IPS-NIHi7 (cell line): Measurements from ENCODE around the gene ABCC9.
"Not testable (repeated sequence)": the region's sequence is repeated elsewhere in the genome, so short reads cannot be mapped to it uniquely, and the experiment has no call there.

Experiments used
- DNase-seq: peaks from one replicate; pipeline ENCODE4 v3.0.0; 2012; ENCODE audit warnings: mixed read lengths; ENCODE audit errors: extremely low spot score

Gene ABCC9

GRCh38 chr12:21815306-21816062 is 125.7 kb downstream of the ABCC9 start:
- no peak for DNase-seq

- no peak for DNase-seq
Measured at GRCh38 chr12:21814814-21815213, 126.4 kb downstream of the ABCC9 start.

DNA sequence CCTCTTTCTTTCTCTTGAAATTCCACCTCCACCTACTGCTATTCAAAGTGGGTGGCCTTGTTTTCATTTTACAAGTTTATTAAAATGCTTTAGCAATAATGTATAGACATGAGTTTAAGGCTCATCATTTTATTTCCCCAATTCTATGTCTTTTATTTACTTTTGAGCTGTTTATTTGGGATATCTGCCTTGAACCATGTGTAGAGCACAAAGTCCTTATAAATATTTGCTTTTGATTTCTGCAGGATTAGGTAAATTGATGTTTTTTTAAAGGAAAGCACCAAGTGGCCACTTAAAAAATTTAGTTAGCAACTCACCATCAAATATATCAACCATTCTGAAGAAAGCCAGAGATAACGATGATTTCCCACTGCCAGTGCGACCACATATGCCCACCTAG is 126.9 kb downstream of the ABCC9 start:
- DNase-seq, result no peak

- DNase-seq, result no peak
Measured at GRCh38 chr12:21813751-21814150, 127.5 kb downstream of the ABCC9 start.

- no peak for DNase-seq
Measured at GRCh38 chr12:21813125-21813524, 128.1 kb downstream of the ABCC9 start.

DNA sequence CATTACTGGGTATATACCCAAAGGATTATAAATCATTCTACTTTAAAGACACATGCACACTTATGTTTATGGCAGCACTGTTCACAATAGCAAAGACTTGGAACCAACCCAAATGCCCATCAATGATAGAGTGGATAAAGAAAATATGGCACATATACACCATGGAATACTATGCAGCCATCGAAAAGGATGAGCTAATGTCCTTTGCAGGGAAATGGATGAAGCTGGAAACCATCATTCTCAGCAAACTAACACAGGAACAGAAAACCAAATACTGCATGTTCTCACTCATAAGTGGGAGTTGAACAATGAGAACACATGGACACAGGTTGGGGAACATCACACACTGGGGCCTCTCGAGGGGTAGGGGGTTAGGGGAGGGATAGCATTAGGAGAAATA is 128.9 kb downstream of the ABCC9 start:
- DNase-seq, result not testable (repeated sequence)

GRCh38 chr12:21809100-21809499 is 132.1 kb downstream of the ABCC9 start:
- no peak for DNase-seq

GRCh38 chr12:21806255-21806654 is 135.0 kb downstream of the ABCC9 start:
- DNase-seq, result no peak

DNA sequence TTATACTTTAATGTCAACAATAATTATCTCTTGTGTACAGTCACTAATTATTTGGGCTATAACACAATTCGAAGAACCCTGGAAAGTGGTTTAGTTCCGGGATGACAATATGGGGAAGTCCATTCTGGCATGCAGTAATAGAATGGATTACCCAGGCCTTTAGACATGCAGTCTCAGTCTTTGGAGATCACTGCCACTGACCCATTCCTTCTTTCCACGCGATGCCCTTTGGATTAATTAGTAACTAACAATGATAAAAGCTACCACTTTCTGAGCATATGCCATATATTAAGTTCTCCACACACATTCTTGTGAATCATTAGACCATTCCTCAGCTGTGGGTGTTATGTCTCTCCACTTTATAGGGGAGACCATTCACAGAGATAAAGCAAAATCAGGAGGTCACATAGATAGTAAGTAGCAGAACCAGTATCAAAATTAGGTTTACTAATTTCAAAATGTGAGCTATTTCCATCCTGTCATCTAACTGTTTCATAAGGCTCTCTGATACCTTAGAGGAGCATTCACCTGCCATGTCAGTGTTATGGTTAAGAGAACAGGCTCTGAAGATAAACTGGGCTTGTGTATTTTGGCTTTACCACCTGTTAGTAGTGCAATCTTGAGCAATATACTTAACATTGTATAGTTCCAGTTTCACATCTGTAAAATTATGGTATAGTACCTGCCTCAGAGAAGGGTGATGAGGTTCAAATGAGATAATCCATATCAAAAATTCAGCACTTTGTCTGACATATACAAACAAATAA is 139.5 kb downstream of the ABCC9 start:
- no peak for DNase-seq

DNA sequence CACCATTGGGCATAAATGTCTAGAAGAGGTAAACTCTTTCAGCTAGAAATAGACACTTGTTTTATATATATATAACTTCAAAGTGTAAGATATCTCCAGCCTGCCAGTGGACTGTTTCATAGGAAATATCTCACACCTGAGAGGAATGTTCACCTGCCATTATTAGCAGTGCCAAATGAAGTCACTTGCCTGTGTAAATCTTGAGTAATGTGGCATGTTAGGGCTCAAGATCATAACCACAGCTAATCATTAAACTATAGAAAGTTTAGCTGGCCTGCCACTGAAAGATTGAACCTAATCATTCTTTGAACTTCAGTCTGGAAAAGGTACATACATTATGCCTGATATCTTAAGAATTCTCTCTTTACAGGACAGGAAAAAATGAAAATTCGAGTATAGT is 141.2 kb downstream of the ABCC9 start:
- DNase-seq, result no peak

DNA sequence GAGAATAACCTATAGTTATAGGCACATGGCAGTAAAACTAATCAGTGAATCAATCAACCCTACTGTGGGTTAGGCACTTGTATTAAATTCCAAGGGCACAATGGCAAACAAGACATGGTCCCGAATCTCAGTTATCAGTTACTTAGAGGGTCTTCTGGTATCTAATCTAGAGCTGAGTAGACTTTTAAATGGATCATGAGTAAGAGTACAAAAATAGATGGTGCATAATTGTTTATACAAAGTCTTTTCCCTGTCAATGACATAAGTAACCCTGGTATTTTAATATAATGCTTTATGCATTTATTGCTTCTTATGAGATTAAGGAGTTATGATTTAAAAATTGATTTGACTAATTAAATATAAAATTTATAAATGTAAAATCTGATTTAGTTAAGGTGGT is 143.7 kb downstream of the ABCC9 start:
- DNase-seq, result no peak

DNA sequence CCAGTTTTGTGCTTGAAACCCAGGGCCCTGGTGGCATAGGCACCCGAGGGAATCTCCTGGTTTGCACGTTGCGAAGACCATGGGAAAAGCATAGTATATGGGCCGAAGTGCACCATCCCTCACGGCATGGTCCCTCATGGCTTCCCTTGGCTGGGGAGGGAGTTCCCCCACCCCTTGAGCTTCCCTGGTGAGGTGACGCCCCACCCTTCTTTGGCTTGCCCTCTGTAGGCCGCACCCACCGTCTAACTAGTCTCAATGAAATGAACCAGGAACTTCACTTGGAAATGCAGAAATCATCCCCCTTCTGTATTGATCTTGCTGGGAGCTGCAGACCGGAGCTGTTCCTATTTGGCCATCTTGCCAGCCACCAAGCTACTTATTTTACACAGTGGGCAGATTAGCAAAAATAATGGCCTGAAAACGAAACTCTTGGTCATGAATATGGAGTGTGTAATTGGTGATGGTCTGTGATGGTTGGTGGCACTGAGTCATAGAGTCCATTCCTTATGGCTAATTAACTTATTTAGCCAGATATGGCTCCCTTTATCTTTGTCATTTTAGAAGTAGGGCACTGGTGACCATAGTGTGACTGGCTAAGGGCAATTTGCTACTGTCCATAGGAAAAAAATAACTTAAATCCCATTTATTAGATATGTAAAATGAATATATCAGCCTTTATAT is 145.4 kb downstream of the ABCC9 start:
- DNase-seq, result no peak

- DNase-seq, result not testable (repeated sequence)
Measured at GRCh38 chr12:21794807-21795595, 146.2 kb downstream of the ABCC9 start.

- DNase-seq, result not testable (repeated sequence)
Measured at GRCh38 chr12:21789687-21790086, 151.5 kb downstream of the ABCC9 start.

- DNase-seq, result no peak
Measured at GRCh38 chr12:21788089-21788983, 152.9 kb downstream of the ABCC9 start.

DNA sequence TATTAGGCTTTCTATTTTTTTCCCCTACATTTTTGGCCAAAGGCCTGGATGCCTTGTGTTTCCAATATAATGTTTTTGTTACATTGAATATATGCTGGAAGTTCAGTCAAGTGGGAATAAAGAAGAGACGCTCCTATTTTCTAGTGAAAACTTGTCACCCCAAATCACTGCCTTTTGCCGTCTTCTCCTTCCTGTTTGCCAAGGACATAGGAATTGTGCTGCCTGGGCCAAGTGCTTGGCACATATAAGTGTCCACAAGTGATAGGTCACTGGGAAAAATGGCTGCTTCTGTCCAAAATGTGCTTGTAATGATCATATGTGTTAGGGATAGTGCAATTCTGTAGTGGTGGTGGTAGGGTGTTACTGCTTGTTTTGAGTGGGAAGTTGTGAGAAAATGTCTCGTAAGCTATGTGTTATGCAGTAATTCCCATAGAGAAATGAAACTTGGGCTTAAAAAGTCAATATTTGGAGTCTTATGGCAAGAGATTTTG is 155.1 kb downstream of the ABCC9 start:
- DNase-seq, result no peak

DNA sequence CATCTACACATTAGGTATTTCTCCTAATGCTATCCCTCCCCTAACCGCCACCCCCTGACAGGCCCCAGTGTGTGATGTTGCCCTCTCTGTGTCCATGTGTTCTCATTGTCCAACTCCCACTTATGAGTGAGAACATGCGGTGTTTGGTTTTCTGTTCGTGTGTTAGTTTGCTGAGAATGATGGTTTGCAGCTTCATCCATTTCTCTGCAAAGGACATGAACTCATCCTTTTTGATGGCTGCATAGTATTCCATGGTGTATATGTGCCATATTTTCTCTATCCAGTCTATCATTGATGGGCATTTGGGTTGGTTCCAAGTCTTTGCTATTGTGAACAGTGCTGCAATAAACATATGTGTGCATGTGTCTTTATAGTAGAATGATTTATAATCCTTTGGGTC is 158.5 kb downstream of the ABCC9 start:
- DNase-seq, result not testable (repeated sequence)

DNA sequence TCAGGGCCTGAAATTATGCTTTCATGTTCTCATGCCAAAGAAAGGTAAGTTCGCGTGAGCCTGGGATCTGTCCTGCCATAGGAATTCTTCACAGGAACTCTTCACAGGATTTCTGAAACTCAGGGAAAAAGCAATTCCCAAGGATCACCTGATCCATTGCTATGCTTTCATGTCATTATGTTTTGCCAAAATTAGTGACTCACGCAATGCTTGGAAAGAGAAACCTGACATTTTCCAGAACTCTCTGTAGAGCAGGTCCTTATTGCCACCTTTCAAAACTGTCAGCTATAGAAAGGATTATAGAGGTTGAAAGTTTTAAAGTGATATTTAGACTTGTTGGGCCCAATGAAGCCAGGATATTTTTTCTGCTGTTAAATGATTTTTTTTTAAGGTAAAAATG is 160.4 kb downstream of the ABCC9 start:
- DNase-seq, result no peak

DNA sequence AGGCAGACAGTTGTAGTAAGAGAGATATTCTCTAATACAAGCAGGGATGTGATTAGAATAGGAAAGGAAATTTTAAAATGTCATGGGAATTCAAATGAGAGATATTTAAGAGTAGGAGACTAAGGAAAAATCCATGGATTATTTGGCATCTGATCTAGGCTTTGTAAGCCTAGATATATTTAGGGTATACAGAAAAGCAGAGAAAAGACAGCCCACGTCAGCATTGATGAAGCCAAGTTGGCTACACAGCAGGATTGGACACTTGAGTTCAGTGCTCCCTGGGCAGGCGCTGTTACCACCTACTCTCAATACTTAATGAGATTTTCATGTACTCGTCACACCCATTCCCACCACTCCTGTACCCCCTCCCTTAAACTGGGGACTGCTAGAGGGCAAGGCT is 165.1 kb downstream of the ABCC9 start:
- no peak for DNase-seq

- DNase-seq, result no peak
Measured at GRCh38 chr12:21775133-21775820, 165.9 kb downstream of the ABCC9 start.
